Body of pancreas (tissue), 4 donors: ENCODE data around the gene LIMK1.

ENCODE experiments used
- CTCF ChIP-seq, 7 experiments: fragments of 450-650 bp in 4 of 7; fragments of 200-600 bp in 3 of 7; sonication (generic) in 3 of 7; IDR thresholded peaks; one replicate each; pipeline ENCODE4 v1.5.1; 2016 to 2019; ENCODE audit warnings: antibody characterized with exemption in 7 of 7
- POLR2A ChIP-seq, 3 donors: fragments of 450-650 bp; IDR thresholded peaks; one replicate each; pipeline ENCODE4 v1.6.1; 2016; ENCODE audit warnings: antibody characterized with exemption in 3 of 3, mild to moderate bottlenecking in 2 of 3

- TF ChIP-seq CTCF (IDR thresholded peaks at IDR 0.05) = no peak
- no peak for TF ChIP-seq POLR2A (IDR thresholded peaks at IDR 0.05)
Measured at GRCh38 chr7:74099031-74099430, 15.4 kb downstream of the LIMK1 start.
